ENCODE results near the gene CHST2.
"Not testable (repeated sequence)": the region's sequence is repeated elsewhere in the genome, so short reads cannot be mapped to it uniquely, and the experiment has no call there.

The CHST2 gene

GRCh38 chr3:143119009-143119914, at the start of gene CHST2:
Gene CHST2, plus strand, starts transcription at chr3:143119771. Its CDS starts 1,046 bp downstream, at chr3:143120817.
- DNase-seq (ENCODE audit: low spot score) = peak; percentile 68

GRCh38 chr3:143070977-143071551, 48.5 kb upstream of the CHST2 start:
- DNase-seq (ENCODE audit: low spot score) = no peak

- no peak for DNase-seq (ENCODE audit: low spot score)
Observed at GRCh38 chr3:143071776-143072175, 47.8 kb upstream of the CHST2 start.

GRCh38 chr3:143072298-143073020, 47.1 kb upstream of the CHST2 start:
- not testable (repeated sequence) for DNase-seq (ENCODE audit: low spot score)

- not testable (repeated sequence) for DNase-seq (ENCODE audit: low spot score)
Observed at GRCh38 chr3:143073541-143073940, 46.0 kb upstream of the CHST2 start.

- not testable (repeated sequence) for DNase-seq (ENCODE audit: low spot score)
Observed at GRCh38 chr3:143073983-143074382, 45.6 kb upstream of the CHST2 start.

GRCh38 chr3:143078883-143079282, 40.7 kb upstream of the CHST2 start:
- DNase-seq (ENCODE audit: low spot score) = no peak

GRCh38 chr3:143080196-143080595, 39.4 kb upstream of the CHST2 start:
- no peak for DNase-seq (ENCODE audit: low spot score)

GRCh38 chr3:143081365-143081764, 38.2 kb upstream of the CHST2 start:
- no peak for DNase-seq (ENCODE audit: low spot score)

- DNase-seq (ENCODE audit: low spot score) = no peak
Observed at GRCh38 chr3:143081844-143082778, 37.5 kb upstream of the CHST2 start.

- DNase-seq (ENCODE audit: low spot score) = peak; percentile 40
Observed at GRCh38 chr3:143083781-143084180, 35.8 kb upstream of the CHST2 start.

GRCh38 chr3:143084856-143085731, 34.5 kb upstream of the CHST2 start:
- no peak for DNase-seq (ENCODE audit: low spot score)

- no peak for DNase-seq (ENCODE audit: low spot score)
Observed at GRCh38 chr3:143088835-143089234, 30.7 kb upstream of the CHST2 start.

- DNase-seq (ENCODE audit: low spot score) = no peak
Observed at GRCh38 chr3:143089965-143090364, 29.6 kb upstream of the CHST2 start.

GRCh38 chr3:143090486-143090885, 29.1 kb upstream of the CHST2 start:
- DNase-seq (ENCODE audit: low spot score) = no peak

GRCh38 chr3:143090976-143091837, 28.4 kb upstream of the CHST2 start:
- no peak for DNase-seq (ENCODE audit: low spot score)

- no peak for DNase-seq (ENCODE audit: low spot score)
Observed at GRCh38 chr3:143092191-143092590, 27.4 kb upstream of the CHST2 start.

- no peak for DNase-seq (ENCODE audit: low spot score)
Observed at GRCh38 chr3:143095813-143096212, 23.8 kb upstream of the CHST2 start.

GRCh38 chr3:143098032-143098764, 21.4 kb upstream of the CHST2 start:
- no peak for DNase-seq (ENCODE audit: low spot score)
